PC-3 (cell line): ENCODE data around the gene CHST5. TPM values are rescaled to one million over a fixed set of nuclear protein-coding genes. Genes with fewer than 3 reads are reported as not detected.
"Not testable (repeated sequence)": the region's sequence is repeated elsewhere in the genome, so short reads cannot be mapped to it uniquely, and the experiment has no call there.

ENCODE experiments used
- ATAC-seq: fragments of 200-7000 bp; cut with Tn5 transposase; 2 replicates; pipeline ENCODE4 v1.9.1; 2020; ENCODE audit warnings: mild to moderate bottlenecking, moderate library complexity
- BruUV-seq: library from RNA; stranded (reverse); fragments of 400-500 nt; replicated peaks from 2 replicates; lab custom pipeline; 2021; lab: Mats Ljungman, UMichigan
- CTCF ChIA-PET: fragments of 300-600 bp; sonication (Branson Sonifier 250); formaldehyde crosslinking; loops from one replicate; lab custom pipeline; 2022; ENCODE audit warnings: antibody characterized with exemption; lab: Charles Lee
- POLR2A ChIA-PET: fragments of 300-600 bp; sonication (Branson Sonifier 250); formaldehyde crosslinking; loops from one replicate; lab custom pipeline; 2022; ENCODE audit warnings: antibody characterized with exemption; ENCODE audit not compliant: unreplicated experiment; lab: Charles Lee
- DNase-seq: peaks from one replicate; pipeline ENCODE4 v3.0.0-alpha.2; 2015
- H2AFZ ChIP-seq: fragments of 300-600 bp; sonication (generic); 2 replicates; pipeline ENCODE4 v1.6.0; 2016; ENCODE audit warnings: antibody characterized with exemption, low read length
- H3F3A ChIP-seq: fragments of 300-600 bp; sonication (generic); one replicate; pipeline ENCODE4 v1.6.0; 2017; ENCODE audit warnings: antibody characterized with exemption, low read length, control low read depth, mild to moderate bottlenecking; ENCODE audit not compliant: unreplicated experiment
- H3K27ac ChIP-seq: fragments of 300-600 bp; sonication (generic); 2 replicates; pipeline ENCODE4 v1.5.1; 2016; ENCODE audit warnings: mild to moderate bottlenecking, low read length
- H3K27me3 ChIP-seq: fragments of 300-600 bp; sonication (generic); 2 replicates; pipeline ENCODE4 v1.6.1; 2016; ENCODE audit warnings: low read length, mixed read lengths
- H3K36me3 ChIP-seq: fragments of 300-600 bp; sonication (generic); 2 replicates; pipeline ENCODE4 v1.6.1; 2016; ENCODE audit warnings: low read depth, mixed run types, low read length, mixed read lengths
- H3K4me1 ChIP-seq: fragments of 300-600 bp; sonication (generic); 2 replicates; pipeline ENCODE4 v1.5.1; 2016; ENCODE audit warnings: low read length; ENCODE audit not compliant: insufficient read depth
- H3K4me2 ChIP-seq: fragments of 300-600 bp; sonication (generic); 2 replicates; pipeline ENCODE4 v1.6.0; 2016; ENCODE audit warnings: low read length
- H3K4me3 ChIP-seq: fragments of 300-600 bp; sonication (generic); 2 replicates; pipeline ENCODE4 v1.5.1; 2016; ENCODE audit warnings: mild to moderate bottlenecking, low read length, mixed read lengths
- H3K79me2 ChIP-seq: fragments of 300-600 bp; sonication (generic); 2 replicates; pipeline ENCODE4 v1.6.1; 2017; ENCODE audit warnings: low read length, mixed read lengths
- H3K9ac ChIP-seq: fragments of 300-600 bp; sonication (generic); 2 replicates; pipeline ENCODE4 v1.6.0; 2016; ENCODE audit warnings: mild to moderate bottlenecking, low read length
- H3K9me2 ChIP-seq: fragments of 300-600 bp; sonication (generic); replicated peaks from 2 replicates; pipeline ENCODE4 v1.6.1; 2016; ENCODE audit warnings: mixed run types, low read length, mixed read lengths
- H3K9me3 ChIP-seq: fragments of 300-600 bp; sonication (generic); 2 replicates; pipeline ENCODE4 v1.6.1; 2016; ENCODE audit warnings: low read length, mixed read lengths
- H4K20me1 ChIP-seq: fragments of 300-600 bp; sonication (generic); 2 replicates; pipeline ENCODE4 v1.6.1; 2016; ENCODE audit warnings: low read length, mixed read lengths
- CTCF ChIP-seq: fragments of 300-600 bp; sonication (generic); conservative IDR thresholded peaks from 2 replicates; pipeline ENCODE4 v1.5.1; 2017; ENCODE audit warnings: antibody characterized with exemption, low read depth, mild to moderate bottlenecking, low read length
- EZH2 ChIP-seq: fragments of 300-600 bp; sonication (generic); IDR thresholded peaks from one replicate; pipeline ENCODE4 v1.6.1; 2017; ENCODE audit warnings: antibody characterized with exemption, mild to moderate bottlenecking, low read length; ENCODE audit not compliant: unreplicated experiment
- EZH2phosphoT487 ChIP-seq: fragments of 300-600 bp; sonication (generic); IDR thresholded peaks from 2 replicates; pipeline ENCODE4 v1.6.1; 2018; ENCODE audit warnings: mild to moderate bottlenecking, antibody characterized with exemption, low read length, borderline replicate concordance
- intact Hi-C: fragments of 100-400 bp; cut with micrococcal nuclease; formaldehyde crosslinking; loops from 2 replicates; pipeline ENCODE4 v1.9.0; 2023
- total RNA-seq: library from RNA; depleted of rRNA; stranded (reverse); fragments of >200 nt; gene quantifications from 2 replicates; pipeline ENCODE4 v1.2.3, GENCODE V29; 2014

The CHST5 gene
- total RNA-seq, 1 experiment from 2014 or later = 0.29 TPM

GRCh38 chr16:75501359-75501758 is 34.5 kb downstream of the CHST5 start:
- Histone ChIP-seq H3K9ac (no peak overlapping the region), H3K4me1 (peaks cover 14% of the 10 kb centered on the region), H3K4me3 (no peak overlapping the region), H3K4me2 (no peak overlapping the region), H3K79me2 (no peaks in the 10 kb centered on the region), H3K9me2 (no peaks in the 10 kb centered on the region), H3K27ac (no peak overlapping the region), H2AFZ (no peak overlapping the region), H3F3A (no peaks in the 10 kb centered on the region), H3K27me3 (no peaks in the 10 kb centered on the region), H4K20me1 (no peaks in the 10 kb centered on the region), H3K9me3 (no peaks in the 10 kb centered on the region), H3K36me3 (no peaks in the 10 kb centered on the region)
- CTCF ChIA-PET = no interaction called here
- intact Hi-C loops = no loop called here
- BruUV-seq = no TSS peak
- POLR2A ChIA-PET = no interaction called here
- no peak for ATAC-seq
- no peak for TF ChIP-seq CTCF
- no peak for TF ChIP-seq EZH2
- TF ChIP-seq EZH2phosphoT487 = no peak
- no peak for DNase-seq

- intact Hi-C loops, H3K4me2 ChIP-seq, H3K9me2 ChIP-seq, H3K9me3 ChIP-seq, H3K4me3 ChIP-seq, H3K27ac ChIP-seq, H3K9ac ChIP-seq, H3K36me3 ChIP-seq, H4K20me1 ChIP-seq, H3K79me2 ChIP-seq, POLR2A ChIA-PET, CTCF ChIA-PET, H3F3A ChIP-seq, H3K27me3 ChIP-seq, H2AFZ ChIP-seq, H3K4me1 ChIP-seq, BruUV-seq: not testable (repeated sequence)
- ATAC-seq = peak; percentile 74
- peak; percentile 74 for DNase-seq
These were observed 37.1 kb downstream of the CHST5 start for GRCh38 chr16:75498605-75499322.

GRCh38 chr16:75497558-75497957 is 38.4 kb downstream of the CHST5 start:
- H3K9me3 ChIP-seq = no peaks in the 10 kb centered on the region
- no peaks in the 10 kb centered on the region for H3F3A ChIP-seq
- no peaks in the 10 kb centered on the region for H4K20me1 ChIP-seq
- ChIA-PET CTCF (no interaction called here), POLR2A (interaction anchor here (0.7 kb wide), 1 partner anchor 19 kb away, joined by 3 read pairs; no protein-coding TSS in a partner anchor)
- no peak for ATAC-seq
- no peaks in the 10 kb centered on the region for H3K79me2 ChIP-seq
- H3K36me3 ChIP-seq = no peaks in the 10 kb centered on the region
- H3K9me2 ChIP-seq = no peaks in the 10 kb centered on the region
- no peak overlapping the region for H2AFZ ChIP-seq
- no peak for DNase-seq
- BruUV-seq = no TSS peak
- H3K4me1 ChIP-seq = no peaks in the 10 kb centered on the region
- H3K27ac ChIP-seq = no peak overlapping the region
- H3K9ac ChIP-seq = no peak overlapping the region
- H3K4me2 ChIP-seq = no peak overlapping the region
- intact Hi-C loops = no loop called here
- H3K27me3 ChIP-seq = no peaks in the 10 kb centered on the region
- TF ChIP-seq EZH2phosphoT487 = no peak
- no peak for TF ChIP-seq CTCF
- no peak for TF ChIP-seq EZH2
- no peak overlapping the region for H3K4me3 ChIP-seq
